Chondrocyte (in vitro differentiated cells): ENCODE data around the gene GAP43. TPM values are rescaled to one million over a fixed set of nuclear protein-coding genes. Genes with fewer than 3 reads are reported as not detected.

Source experiments
- DNase-seq: peaks from one replicate; pipeline ENCODE4 v3.0.0; 2021; ENCODE audit warnings: mixed read lengths, low spot score
- H3K27ac Mint-ChIP-seq: one replicate; pipeline ENCODE4 v1.8.0; 2021; ENCODE audit warnings: mild to moderate bottlenecking, moderate library complexity, mixed read lengths; ENCODE audit not compliant: unreplicated experiment
- H3K27me3 Mint-ChIP-seq: 2 replicates; pipeline ENCODE4 v1.8.0; 2021; ENCODE audit warnings: low read depth, mixed read lengths
- H3K36me3 Mint-ChIP-seq: 2 replicates; pipeline ENCODE4 v1.8.0; 2021; ENCODE audit warnings: low read depth, mixed read lengths
- H3K4me1 Mint-ChIP-seq: 2 replicates; pipeline ENCODE4 v1.8.0; 2021; ENCODE audit warnings: low read depth, mild to moderate bottlenecking, mixed read lengths
- H3K4me3 Mint-ChIP-seq: one replicate; pipeline ENCODE4 v1.8.0; 2021; ENCODE audit warnings: mild to moderate bottlenecking, moderate library complexity, mixed read lengths; ENCODE audit not compliant: unreplicated experiment
- H3K9me3 Mint-ChIP-seq: 2 replicates; pipeline ENCODE4 v1.8.0; 2021; ENCODE audit warnings: low read depth, mixed read lengths
- total RNA-seq: library from RNA; stranded (reverse); gene quantifications from 3 replicates; pipeline ENCODE4 v1.2.1, GENCODE V29; 2021
- TF ChIP-seq, protein P1 (sequence below): fragments of 200-600 bp; sonication (generic); IDR thresholded peaks from 2 replicates; pipeline ENCODE4 v1.5.0; 2021; ENCODE audit warnings: antibody characterized with exemption, mild to moderate bottlenecking, moderate library complexity

The GAP43 gene
- total RNA-seq, 1 donor from 2014 or later: 3.6 TPM

DNA sequence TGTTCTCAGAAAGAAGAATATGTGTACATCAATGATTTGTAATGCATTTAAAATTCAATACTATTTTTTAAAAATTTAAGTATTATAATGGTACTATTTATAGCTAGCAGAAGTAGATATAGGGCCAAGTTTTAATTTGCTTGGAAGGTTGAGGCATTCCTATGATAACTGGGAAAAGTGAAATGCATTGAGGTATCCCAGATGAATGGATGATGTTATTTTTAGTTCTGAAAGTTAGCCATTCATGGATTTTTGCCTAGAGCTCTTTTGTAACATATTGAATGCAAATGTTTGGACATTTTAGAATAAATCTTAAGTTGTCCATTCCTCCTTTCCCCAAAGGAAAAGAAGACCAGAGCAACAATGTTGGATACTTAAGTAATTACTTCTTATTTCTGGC lies 47.6 kb downstream of the GAP43 start:
- Mint-ChIP-seq H3K36me3 (no peaks in the 10 kb centered on the region), H3K9me3 (no peaks in the 10 kb centered on the region), H3K27ac (no peak overlapping the region), H3K4me1 (peaks cover 42% of the 10 kb centered on the region), H3K27me3 (no peaks in the 10 kb centered on the region), H3K4me3 (no peak overlapping the region)
- no peak for DNase-seq
- TF ChIP-seq, protein P1, sequence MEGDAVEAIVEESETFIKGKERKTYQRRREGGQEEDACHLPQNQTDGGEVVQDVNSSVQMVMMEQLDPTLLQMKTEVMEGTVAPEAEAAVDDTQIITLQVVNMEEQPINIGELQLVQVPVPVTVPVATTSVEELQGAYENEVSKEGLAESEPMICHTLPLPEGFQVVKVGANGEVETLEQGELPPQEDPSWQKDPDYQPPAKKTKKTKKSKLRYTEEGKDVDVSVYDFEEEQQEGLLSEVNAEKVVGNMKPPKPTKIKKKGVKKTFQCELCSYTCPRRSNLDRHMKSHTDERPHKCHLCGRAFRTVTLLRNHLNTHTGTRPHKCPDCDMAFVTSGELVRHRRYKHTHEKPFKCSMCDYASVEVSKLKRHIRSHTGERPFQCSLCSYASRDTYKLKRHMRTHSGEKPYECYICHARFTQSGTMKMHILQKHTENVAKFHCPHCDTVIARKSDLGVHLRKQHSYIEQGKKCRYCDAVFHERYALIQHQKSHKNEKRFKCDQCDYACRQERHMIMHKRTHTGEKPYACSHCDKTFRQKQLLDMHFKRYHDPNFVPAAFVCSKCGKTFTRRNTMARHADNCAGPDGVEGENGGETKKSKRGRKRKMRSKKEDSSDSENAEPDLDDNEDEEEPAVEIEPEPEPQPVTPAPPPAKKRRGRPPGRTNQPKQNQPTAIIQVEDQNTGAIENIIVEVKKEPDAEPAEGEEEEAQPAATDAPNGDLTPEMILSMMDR: no peak

DNA sequence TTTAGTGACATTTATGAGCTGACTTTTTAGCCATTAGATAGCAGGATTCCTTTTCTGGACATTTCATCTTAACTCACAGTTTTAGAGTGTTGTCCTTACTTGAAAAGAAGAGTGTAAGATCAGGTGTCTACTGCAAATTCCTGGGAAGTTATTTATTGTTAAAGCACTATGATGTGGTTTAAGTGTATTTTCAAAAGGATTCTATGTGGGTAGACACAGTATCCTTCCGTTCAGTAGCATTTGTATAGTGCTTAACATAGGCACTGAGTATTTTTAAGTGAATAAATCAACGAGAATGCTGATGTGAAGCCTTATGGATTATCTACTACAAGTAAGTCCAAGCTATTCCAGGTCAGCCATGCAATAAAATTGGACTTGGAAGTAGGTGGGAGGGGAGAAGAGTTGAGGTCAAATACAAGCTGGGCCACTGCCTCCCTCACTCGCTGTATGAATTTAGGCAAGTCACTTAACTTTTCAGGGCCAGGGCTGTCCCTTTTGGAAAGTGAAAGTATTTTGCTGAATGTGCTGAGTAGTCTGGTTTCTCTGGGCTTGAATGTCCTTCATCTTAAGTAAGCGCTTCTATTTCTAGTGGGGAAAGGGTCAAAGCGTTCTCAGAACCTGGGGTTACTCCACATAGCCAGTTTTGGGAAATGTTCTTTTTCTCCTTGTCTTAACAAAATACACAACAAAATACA lies 48.6 kb downstream of the GAP43 start:
- Mint-ChIP-seq H3K27me3 (no peaks in the 10 kb centered on the region), H3K9me3 (no peaks in the 10 kb centered on the region), H3K4me1 (peaks cover 33% of the 10 kb centered on the region), H3K36me3 (no peaks in the 10 kb centered on the region), H3K4me3 (no peak overlapping the region), H3K27ac (no peak overlapping the region)
- no peak for DNase-seq
- TF ChIP-seq, protein P1: no peak

DNA sequence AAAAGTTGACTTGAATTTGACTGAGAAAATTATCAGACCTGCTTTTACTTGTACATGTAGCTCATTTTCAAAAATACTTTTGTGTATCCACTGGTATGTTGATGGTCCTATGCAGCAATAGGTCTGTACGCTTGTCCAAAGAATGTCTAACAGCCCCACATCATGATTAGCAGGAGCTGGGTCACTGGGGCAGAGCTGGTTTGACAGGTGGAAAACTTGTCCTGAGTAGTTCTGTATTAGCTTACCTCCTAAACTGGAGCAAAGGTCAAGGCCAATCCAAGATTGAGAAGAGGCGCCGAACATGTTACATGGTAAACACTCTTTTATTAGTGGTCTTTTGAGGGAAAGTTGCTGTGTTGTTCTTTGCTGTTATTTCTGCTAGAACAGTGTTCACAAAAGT lies 50.6 kb downstream of the GAP43 start:
- Mint-ChIP-seq H3K36me3 (no peaks in the 10 kb centered on the region), H3K27ac (no peak overlapping the region), H3K27me3 (no peaks in the 10 kb centered on the region), H3K4me3 (no peak overlapping the region), H3K9me3 (no peaks in the 10 kb centered on the region), H3K4me1 (peaks cover 20% of the 10 kb centered on the region)
- TF ChIP-seq, protein P1: no peak
- DNase-seq: no peak

DNA sequence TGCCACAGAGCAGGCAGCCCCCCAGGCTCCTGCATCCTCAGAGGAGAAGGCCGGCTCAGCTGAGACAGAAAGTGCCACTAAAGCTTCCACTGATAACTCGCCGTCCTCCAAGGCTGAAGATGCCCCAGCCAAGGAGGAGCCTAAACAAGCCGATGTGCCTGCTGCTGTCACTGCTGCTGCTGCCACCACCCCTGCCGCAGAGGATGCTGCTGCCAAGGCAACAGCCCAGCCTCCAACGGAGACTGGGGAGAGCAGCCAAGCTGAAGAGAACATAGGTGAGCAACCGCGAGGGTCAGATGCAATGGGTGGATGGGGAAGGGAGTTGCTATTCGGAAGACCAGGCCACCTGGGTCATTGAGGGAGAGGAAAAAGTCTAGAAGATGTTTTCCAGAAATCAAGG lies 53.0 kb downstream of the GAP43 start:
- no peak for DNase-seq
- Mint-ChIP-seq H3K27ac (no peak overlapping the region), H3K27me3 (no peaks in the 10 kb centered on the region), H3K36me3 (no peaks in the 10 kb centered on the region), H3K9me3 (no peaks in the 10 kb centered on the region), H3K4me3 (no peak overlapping the region), H3K4me1 (peaks cover 18% of the 10 kb centered on the region)
- TF ChIP-seq, protein P1: no peak

DNA sequence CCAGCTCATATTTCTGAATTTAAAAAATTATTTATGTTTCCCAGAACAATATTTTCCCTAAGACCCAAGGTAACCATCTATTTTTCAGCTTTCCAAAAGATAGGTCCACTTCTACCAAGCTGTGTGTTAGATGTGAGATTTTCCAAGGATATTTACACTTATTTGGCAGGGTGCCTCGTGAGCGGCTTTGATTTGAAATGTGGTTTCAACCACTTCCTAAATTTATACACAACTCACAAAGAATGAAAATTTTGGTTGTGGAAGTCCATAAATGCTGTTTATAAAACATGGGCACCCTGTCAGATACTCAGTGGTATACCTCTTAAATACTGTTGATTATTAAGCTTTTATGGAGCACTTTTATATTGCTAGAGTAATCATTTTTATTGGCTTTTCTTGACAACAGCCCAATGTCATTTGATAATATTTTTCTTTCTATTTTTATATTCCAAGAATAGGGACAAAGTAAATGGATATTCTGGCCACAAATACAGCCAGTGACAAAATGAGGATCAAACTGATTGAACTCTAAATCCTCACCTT lies 57.6 kb downstream of the GAP43 start:
- Mint-ChIP-seq H3K27ac (no peak overlapping the region), H3K4me1 (peaks cover 9% of the 10 kb centered on the region), H3K27me3 (no peaks in the 10 kb centered on the region), H3K4me3 (no peak overlapping the region), H3K36me3 (no peaks in the 10 kb centered on the region), H3K9me3 (no peaks in the 10 kb centered on the region)
- no peak for DNase-seq
- TF ChIP-seq, protein P1: no peak
